Measurements from ENCODE around the gene FHL2.
A peak's percentile ranks its signal among the peaks of the same experiment; 100 is the strongest.

The FHL2 gene

DNA sequence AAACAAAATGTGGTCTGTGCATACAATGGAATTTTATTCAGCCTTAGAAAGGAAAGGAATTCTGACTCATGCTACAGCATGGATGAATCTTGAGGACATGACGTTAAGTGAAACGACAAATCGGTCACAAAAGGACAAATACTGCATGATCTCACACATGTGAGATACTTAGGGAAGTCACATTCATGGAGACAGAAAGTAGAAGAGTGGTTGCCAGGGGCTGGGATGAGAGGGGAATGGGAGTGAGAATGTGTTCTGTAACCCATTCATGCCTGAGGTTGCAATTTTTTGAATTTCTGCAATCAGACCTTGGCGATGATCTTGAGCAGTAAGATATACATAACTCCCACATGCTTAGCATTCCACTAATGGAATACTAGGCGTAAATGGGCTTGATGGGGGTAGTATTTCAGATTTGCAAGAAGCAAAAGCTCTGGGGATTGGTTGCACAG lies 22.0 kb downstream of the FHL2 start:
- no peak for FAIRE-seq

DNA sequence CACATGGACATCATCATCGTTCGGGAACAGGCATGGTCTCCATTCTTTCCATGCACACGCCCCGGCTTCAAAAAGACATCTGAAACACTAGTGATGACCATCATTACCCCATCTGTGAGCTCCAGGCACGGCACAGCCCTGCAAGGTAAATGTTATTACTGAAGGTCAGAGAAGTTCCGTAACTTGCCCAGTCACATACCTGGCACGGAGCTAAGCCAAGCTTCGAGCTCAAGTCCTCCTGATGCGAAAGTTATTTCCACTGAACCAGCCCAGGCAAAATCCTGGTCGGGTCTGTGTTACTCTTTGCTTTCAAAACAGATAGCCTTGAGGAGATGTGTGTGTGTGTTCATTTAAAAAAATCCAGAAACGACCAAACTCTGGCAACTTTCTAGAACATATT lies 22.8 kb downstream of the FHL2 start:
- FAIRE-seq = no peak

DNA sequence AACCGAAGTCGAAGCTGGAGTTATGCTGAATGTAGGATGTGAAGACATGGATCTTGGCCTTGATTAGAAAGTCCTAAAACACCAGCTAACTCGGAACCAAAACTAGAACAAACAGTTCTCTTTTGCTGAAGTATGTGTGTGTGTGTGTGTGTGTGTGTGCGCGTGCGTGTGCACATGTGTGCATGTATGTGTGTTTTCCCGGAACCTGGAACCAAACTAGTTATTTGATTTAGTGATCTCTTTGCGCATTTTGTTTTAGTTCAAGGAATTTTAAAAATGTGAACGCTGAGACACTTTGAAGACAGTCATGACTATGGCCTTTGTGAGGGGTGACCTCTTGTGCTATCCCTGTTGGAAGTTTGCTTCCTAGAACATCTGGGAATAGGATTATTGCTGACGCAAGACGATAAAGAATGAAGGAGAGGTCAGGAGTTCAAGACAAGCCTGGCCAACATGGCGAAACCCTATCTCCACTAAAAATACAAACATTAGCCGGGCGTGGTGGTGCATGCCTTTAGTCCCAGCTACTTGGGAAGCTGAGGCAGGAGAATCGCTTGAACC lies 23.8 kb downstream of the FHL2 start:
- no peak for FAIRE-seq

DNA sequence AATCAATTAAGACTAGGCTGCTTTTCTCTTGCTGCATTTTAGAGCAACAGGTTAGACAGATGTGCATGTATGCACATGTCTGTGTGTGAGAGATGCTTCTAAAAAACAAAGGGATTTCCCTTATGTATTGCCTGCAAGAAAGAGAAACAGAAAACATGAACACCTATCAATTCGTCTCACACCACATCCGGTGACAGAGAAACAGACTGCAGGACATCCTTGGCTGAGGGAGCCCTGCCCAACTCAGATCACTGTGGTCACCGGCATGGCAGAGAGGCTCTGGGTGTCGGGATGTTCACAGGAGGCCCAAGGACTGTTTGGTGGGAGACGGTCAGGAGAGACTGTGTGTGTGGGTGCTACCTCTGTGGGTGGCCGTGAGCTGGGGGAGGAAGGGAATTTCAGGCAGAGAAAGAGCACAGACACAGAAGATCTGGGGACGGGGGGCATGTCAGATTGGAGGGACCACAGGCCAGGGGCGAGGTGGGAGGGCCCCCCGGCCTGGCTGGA lies 24.9 kb downstream of the FHL2 start:
- FAIRE-seq = no peak

DNA sequence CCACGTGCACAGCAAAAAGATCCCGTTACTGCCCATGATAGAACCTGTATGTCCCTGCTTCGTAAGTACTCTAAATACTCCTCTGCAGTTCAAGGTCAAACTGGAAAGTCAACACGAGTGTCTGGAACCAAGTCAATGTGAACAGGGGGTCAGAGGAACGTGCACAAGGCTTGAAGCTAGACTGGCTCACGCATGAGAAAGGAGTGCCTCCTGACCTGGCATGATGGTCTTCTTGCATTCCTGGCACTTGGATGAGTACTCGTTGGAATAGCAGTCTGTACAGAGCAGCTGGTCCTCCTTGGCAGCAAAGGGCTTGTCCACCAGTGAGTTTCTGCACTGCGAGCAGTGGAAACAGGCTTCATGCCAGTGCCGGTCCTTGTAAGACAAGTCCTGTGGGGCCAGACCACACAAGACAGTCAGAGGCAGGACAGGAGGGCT lies 25.5 kb downstream of the FHL2 start:
- FAIRE-seq = no peak

DNA sequence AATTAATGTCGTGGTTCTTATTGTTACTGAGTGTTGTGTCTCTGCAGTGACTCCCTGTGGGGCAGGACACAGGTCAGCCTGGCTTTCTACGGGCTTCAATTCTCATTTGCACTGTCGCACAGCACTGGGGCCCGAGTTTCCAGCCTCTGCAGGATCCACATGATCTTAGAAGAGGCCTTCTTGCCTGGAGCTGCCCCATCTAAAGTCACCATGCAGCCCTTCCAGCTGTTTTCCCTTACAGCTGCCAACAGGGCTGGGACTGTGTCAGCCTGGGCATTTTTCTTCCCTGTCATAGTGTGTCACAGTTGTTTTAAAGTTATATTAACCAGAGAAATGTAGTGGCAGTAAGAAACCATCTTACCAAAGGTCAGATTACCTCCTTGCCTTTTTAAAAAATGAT lies 27.0 kb downstream of the FHL2 start:
- FAIRE-seq = no peak

DNA sequence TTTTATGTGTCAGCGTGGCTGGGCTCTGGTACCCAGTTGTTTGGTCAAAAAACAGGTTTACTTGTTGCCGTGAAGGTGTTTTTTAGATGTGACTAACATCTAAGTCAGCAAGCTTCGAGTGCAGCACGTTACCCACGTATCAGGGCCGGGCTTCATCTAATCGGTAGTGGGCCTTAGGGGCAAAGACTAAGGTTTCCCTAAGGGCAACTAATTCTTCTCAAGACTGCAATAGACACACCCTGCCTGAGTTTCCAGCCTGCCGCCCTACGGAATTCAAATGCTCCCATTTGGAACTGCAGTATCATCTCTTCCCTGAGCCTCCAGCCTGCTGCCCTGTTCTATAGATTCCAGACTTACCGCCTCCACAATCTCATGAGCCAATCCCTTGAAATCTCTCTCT lies 27.7 kb downstream of the FHL2 start:
- no peak for FAIRE-seq

DNA sequence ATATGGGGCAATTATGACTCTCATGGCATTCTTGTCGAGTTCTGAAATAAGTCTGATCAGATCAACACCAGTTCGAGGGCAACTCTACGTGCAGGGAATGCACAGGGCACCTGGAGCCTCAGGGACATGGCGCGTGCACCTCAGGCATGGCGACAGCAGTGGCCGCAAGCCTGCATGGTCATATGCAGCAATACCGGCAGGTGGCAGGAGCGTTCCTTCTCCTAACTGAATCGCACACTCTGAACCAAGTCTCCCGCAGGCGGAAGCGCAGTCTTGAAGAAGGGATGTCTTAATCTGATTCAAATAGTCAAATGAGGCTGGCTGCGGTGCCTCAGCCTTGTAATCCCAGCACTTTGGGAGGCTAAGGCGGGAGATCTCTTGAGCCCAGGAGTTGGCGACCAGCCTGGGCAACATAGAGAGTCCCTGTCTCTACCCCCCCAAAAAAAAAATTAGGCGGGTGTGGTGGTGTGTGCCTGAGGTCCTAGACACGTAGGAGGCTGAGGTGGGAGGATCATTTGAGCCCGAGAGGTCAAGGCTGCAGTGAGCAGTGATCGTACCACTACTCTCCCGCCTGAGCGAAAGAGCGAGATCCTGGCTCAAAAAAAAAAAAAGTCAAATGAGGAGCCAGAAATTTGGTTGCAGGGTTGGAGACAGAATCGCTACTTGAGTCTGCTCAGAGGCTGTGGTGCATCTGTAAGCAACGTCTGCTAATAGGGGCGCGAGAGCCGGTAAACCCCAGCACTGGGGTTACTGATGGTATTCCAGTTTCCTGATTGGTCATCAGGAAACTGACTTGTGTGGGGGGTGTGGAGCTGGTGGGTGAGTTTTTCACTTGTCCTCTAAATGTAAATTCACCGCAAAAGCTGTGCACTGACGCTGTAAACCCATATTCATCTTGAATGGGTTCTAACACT lies 28.8 kb downstream of the FHL2 start:
- peak; percentile 58 for FAIRE-seq

DNA sequence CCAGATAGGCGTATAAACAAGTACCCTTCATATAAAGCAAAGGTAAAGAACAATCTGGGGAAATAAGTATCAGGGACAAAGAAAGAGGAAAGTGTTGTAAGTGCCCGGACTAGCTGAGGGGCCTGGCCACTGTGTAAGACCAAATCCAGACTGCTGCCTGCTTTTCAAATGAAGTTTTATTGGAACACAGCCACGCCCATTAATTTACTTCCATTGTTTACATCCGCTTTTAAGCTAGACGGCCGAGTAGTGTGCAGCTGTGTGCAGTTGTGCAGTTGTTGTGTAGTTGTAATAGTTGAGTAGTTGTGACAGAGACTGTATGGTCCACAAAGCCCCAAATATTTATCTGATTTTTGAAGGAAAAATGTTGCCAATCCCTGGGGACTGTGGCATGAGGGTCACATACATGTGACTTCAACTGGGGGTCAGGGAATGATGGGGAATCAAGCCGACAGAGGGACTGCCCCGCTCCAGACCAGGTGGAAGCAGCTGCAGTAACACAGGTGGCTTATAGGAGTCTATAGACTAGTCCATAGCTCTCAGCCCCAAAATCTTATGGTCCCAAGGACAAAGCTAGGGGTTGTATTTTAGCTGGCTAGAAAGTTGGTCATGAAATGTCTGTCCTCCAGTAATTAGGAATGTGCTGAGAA lies 30.0 kb downstream of the FHL2 start:
- no peak for FAIRE-seq

DNA sequence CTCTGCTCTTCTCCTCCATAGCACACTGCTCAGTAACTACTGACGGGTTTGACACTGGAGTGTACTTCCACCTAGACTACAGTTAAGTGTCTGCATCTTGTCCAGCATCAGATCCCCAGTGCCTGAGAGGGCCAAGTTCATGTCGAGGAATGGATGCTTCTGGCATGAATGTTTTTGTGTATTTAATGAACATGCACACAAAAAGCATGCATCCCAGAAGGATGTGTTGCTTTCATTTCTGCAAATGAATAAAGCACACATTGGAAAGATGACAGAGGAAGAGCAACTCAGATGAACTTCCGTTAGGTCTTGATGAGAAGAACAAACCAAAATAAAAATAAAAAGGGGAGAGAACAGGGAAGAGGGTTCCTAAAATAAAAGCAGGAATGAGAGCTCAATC lies 33.6 kb downstream of the FHL2 start:
- no peak for FAIRE-seq

DNA sequence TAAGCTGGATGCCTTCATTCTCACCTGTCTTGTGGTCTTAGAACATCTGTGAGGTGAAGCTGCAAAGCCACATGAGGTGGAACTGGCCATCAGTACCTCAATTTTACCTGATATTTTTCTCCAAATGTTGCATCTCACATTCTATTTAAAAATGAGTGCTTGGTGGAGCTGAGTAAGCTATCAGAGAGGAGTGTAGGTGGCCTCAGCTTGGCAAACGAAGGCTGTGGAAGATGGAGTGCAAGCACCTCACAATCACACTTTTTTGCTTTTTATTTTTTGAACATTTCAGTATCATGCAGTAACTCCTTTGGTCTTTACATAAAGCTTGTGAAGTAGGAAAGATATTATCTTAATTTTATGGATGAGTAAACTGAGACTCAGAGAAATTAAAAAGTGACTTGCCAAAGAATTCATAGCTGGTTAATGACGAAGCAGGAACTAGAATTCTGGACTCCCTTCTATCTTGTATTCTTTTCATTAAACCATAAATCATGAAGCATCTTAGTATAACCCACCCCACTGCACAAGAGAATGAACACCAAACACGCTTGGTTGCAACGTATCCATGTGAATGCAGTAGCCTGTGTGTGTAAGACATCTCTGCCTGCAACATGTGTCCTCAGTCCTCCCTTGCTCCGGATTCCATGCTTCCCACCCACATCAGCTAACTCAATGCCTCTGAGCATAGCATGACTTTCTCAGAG lies 34.3 kb downstream of the FHL2 start:
- FAIRE-seq = no peak

DNA sequence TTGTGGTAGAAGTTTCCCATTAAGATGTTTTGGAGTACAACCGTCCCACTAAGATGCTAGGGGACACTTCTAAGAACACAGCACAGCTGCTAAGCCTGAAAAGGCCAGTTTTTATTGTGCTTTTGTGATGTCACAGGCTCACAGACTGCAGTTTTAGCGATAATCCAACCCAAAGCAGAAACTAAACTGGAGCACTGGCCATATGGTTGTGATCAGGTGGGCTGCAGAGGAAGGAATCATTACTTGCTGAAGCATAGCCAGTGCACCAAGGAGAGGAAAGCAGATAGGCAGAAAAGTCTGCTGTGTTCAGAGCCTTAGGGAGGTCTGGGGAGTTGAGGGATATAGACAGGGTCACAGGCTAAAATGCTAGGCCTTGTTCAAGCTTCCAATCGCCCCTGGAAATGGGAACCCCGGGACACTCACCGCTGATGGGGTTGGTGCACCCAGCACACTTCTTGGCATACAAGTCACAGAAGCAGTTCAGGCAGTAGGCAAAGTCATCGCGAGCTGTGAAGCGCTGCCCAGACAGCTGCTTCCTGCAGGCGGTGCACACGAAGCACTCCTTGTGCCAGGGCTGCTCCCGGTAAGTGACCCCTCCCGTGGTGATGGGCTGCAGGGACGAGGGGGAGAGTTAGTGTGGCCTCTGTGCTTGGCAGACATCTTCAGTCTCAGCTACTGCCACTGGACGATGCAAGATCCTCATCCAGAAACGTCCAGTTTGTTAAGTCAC lies 35.8 kb downstream of the FHL2 start:
- FAIRE-seq = no peak

DNA sequence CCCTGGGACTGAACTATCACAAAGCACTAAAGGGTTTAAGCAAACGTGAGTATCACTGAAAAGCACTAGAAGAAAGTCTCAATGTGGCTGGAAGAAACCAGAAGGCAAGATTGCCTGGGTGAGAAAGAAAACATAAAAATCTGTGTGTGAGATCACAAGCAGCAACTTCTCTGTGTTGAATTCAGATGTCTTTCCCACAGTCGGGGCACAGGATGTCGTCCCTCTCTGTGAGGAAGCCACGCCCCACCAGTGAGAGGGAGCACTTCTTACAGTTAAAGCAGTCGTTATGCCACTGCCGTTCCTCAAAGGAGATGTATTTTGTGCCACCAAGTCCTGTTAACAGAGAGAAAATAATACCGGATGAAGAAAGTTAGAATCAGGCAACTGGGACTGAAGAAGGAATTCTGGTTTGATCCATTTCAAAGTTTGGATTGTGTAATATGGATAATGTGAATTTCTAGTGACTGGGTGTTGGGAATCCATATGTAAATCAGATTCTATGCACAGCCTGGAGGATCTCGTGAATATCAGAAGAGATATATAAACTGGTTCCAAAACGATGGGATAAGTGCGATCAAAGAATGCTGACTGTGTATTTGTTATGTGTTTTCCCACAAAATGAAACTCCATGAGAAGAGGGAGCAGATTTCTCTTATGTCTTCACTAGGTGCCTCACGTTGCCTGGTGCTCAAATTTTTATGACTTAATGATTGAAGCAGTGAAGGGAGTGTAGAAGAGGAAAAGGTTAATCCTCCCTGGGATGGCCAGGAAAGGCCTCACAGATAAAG lies 37.6 kb downstream of the FHL2 start:
- FAIRE-seq = no peak

DNA sequence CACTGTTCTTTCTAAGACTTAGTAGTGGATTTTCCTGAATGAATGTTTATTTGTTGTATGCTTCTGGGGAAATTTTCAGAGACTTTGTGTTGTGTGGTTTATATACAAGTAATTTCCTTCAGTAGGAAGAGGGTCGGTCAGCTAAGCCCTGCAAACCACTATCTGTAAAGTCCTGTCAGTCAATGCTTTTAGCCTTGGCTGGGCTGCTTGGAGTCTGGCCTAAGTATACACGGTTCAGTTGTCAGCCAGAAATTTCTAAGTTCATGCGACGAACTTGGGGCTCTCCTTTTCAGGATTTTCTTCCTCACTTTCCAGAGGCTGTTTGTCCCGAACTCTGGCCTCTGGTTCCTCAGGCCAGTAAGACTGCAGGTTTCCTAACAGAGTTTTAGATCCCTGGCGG lies 40.3 kb downstream of the FHL2 start:
- FAIRE-seq = no peak

DNA sequence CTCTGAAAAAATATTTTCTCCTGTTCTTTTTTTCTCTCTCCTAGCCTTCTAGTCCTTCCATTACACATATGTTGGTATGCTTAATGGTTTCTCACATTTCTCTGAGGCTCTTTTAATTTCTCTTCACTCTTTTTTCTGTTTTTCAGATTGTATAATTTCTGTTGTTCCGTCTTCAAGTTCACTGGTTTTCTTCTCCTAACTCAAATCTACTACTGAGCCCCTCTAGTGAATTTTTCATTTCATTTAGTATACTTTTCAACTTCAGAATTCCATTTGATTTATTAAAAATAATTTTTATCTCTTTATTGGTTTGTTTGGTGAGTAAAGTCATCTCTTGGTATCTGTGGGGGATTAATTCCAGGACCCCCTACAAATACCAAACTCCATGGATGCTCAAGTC lies 41.7 kb downstream of the FHL2 start:
- peak; percentile 60 for FAIRE-seq

DNA sequence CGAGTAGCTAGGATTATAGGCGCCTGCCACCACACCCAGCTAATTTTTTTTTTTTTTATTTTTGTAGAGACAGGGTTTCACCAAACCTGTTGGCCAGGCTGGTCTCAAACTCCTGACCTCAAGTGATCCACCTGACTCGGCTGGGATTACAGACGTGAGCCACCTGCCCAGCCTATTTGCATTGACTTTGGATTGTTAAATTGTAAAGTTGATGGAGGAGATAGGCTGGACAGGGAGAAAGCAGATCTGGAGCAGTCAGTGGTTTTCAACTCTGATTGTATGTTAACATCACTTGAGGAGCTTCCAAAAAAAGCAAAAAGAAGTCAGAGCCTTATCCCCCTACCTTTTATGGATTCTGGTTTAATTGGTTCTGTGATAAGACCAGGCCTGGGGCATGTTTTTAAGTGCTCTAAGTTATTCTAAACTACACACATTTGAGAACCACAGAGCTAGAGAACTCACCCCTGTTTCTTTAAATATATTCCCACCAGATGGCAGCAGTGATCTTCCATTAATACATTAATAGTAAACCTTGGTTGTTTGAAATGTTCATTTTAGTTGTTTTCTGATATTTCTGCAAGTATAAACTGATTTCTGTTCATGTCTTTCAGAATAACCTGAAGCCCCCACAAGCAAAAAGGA lies 54.0 kb downstream of the FHL2 start:
- FAIRE-seq = peak; percentile 98

DNA sequence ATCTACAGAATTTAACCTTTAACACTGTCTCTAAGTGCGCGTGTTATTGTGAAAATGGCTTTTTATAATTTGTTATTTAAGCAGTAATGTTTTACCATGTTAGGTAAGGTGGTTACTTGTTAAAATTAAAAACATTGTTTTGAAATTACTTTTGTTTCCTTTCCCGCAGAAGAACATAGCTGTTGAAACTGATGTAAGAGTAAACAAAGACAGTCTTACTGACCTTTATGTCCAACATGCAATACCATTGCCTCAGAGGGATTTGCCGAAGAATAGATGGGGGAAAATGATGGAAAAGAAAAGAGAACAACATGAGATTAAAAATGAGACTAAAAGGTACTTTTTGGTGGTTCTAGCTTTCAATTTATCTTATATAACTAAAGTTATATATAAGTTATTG lies 59.4 kb downstream of the FHL2 start:
- FAIRE-seq = no peak

DNA sequence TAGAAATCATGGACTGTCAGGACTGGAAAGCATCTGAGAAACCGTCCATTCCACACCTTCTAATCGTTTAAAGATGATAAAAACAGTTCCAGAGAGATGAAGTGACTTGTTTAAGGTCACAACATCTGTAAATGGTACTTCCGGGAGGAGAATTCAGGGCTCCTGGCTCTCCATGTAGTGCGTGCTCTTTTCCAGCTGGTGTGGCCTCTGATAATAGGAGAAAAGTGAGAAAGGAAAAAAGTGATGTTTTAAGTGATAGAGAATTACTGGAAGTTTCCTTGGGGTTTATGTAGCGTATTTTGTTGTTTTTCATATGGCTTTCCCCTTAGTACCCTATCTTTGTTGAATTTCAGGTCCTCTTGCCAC lies 60.8 kb downstream of the FHL2 start:
- no peak for FAIRE-seq

DNA sequence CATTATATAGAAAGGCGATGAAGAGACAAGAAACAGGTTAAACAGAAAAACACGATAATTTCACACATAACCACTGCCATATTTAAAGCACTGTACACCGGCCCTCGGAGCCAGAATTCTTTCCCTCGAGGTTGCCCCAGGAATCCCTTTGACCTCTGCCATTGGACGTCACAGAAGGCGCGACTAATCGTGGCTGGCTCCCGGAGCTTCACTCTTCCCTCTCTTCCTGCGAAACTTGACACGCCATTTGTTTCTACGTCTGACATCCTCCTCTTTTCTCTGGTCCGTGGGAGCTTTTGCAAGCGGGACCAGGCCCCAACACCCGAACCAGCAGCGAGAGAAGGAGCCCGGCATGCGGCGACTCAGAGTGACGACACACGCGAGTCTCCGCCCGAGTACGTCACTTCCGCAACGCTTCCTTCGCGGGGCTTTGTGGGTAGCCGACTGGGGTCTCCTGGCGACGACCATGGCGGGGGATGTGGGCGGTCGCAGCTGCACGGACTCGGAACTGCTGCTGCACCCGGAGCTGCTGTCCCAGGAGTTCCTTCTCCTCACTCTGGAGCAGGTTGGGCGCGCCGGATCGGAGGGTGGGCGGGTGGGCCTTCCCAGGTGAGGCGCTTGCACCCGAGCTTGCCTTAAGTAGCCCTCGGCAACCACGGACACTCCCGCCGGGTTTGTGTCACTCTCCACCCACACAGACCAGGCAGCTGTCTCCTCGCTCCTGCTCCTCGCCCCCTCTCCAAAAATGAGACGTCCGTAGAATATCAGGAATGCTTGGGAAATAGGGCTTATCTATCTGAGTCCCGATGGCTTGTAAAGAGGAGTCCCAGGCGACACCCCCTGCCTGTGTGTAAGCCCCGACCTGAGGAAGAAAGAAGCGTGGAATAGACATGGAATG lies 61.5 kb downstream of the FHL2 start, which contains the start of gene C2orf49:
Gene C2orf49, plus strand, starts transcription at position 419 of the 898 bp plus-strand sequence. Its CDS starts 48 bp downstream, at position 467.
- peak; percentile 71 for FAIRE-seq

DNA sequence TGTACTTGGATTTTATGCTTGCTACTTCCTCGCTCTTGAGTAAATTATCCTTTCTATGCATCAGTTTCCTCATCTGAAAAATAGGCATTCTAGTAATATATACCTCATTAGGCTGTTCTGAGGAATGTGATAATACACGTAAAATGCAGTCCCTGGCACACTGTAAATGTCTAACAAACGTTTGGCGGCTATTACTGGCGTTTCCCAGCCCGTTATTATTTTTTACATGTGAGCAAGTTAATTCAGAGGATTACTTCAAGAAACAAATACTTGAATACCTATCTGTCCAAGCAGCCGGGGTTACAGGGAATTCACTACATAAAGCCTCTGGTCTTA lies 62.1 kb downstream of the FHL2 start:
- no peak for FAIRE-seq

All from G401.6 (cell line).